Measurements from ENCODE around the gene E2F4.

- TF ChIP-seq CTCF (IDR thresholded peaks at IDR 0.05) (no peak), POLR2A (IDR thresholded peaks at IDR 0.05) (no peak)
Measured at GRCh38 chr16:67163999-67164558, 27.9 kb upstream of the E2F4 start.

Data from heart left ventricle (tissue), 13 donors.